ENCODE data around the gene CDC16.

DNA sequence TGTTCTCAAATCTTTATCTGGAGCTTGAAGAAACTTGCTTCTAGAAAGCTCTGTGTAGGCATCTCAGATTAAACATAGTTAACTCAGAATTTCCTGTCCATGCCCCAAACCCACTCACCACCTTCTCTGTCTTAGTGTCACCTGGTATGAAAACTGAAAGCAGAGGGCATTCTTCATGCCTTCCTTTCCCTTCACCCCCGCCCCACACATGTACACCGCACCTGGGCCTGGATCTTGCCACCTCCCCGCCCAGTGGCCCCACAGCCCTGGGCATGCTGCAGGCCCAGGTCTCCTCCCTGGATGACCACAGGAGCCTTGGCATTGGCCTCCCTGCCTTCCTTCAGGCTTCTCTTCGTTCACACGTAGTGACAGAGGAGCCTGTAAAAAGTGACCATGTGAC is 39.8 kb upstream of the CDC16 start:
- TF ChIP-seq, protein P1, sequence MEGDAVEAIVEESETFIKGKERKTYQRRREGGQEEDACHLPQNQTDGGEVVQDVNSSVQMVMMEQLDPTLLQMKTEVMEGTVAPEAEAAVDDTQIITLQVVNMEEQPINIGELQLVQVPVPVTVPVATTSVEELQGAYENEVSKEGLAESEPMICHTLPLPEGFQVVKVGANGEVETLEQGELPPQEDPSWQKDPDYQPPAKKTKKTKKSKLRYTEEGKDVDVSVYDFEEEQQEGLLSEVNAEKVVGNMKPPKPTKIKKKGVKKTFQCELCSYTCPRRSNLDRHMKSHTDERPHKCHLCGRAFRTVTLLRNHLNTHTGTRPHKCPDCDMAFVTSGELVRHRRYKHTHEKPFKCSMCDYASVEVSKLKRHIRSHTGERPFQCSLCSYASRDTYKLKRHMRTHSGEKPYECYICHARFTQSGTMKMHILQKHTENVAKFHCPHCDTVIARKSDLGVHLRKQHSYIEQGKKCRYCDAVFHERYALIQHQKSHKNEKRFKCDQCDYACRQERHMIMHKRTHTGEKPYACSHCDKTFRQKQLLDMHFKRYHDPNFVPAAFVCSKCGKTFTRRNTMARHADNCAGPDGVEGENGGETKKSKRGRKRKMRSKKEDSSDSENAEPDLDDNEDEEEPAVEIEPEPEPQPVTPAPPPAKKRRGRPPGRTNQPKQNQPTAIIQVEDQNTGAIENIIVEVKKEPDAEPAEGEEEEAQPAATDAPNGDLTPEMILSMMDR (IDR thresholded peaks at IDR 0.05): no peak
- TF ChIP-seq POLR2A (IDR thresholded peaks at IDR 0.05): no peak

All from adrenal gland (tissue), 5 donors.